ENCODE measurements around the gene NEURL1B.

The NEURL1B gene

DNA sequence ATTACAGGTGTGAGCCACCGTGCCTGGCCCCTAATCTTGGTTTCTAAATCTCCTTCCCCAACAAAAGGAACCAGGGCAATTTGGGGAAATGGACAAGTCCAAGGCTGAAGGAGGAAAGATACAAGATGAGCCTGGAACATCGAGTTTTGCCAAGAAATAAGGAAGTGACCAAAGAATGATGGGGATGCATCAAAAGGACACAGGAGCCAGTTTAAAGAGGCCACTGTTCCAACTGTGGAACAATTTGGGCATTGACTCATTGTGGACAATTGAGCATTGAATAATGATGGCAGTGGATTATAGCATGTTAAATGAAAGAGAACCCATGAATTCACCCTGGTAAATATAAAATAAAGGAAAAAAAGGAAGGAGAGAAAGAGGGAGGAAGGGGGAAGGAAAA lies 82.4 kb downstream of the NEURL1B start:
- no peak overlapping the region for H3K4me3 ChIP-seq (ENCODE audit: control insufficient read depth, low read depth, low read length)

DNA sequence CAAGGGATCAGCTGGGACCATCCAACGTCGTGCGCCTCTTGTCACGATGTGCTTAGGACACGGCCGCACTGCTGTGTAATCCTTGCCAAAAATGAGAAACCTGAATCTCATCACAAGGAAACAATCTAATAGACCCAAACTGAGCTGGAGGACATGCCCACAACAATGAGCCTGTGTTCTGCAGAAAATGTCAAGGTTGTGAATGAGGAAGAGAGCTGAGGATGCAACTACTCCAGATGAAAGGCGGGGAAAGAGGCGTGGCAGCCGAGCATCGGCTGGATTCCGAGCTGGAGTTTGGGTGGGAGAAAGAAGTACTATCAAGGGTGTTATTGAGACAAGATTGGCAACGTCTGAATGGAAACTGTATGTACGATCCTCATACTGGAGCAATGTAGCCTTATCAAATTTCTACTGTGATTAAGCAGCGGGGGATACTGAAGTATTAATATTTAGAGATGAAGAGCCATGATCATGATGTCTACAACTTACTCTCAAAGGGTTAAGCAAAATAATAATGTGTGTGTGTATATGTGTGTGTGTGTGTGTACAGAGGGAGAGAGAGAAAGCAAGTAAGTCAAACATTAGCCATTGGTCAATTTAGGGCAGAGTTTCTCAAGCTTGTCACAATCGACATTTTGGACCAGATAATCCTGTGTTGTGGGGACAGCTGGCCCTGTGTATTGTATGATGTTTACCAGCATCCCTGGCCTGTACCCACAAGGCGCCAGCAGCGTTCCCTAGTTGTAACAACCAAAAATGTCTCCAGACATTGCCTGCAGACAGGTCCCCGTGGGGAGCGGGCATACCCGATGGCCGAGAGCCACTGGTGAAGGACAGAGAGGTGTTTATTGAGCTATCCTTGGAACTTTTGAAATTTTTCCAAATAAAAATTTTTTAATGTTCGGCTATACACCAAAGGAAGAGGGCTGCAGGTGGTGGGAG lies 83.5 kb downstream of the NEURL1B start:
- TF ChIP-seq CTCF (conservative IDR thresholded peaks at IDR 0.05; ENCODE audit: control insufficient read depth, insufficient read depth, low read depth, low read length): no peak
- DNase-seq (ENCODE audit: low read depth): no peak
- H3K4me3 ChIP-seq (ENCODE audit: control insufficient read depth, low read depth, low read length): no peak overlapping the region

More for the DNA sequence above, 82.4 kb downstream of the NEURL1B start:
- no peak for TF ChIP-seq CTCF (conservative IDR thresholded peaks at IDR 0.05; ENCODE audit: control insufficient read depth, insufficient read depth, low read depth, low read length)
- no peak for DNase-seq (ENCODE audit: low read depth)

DNA sequence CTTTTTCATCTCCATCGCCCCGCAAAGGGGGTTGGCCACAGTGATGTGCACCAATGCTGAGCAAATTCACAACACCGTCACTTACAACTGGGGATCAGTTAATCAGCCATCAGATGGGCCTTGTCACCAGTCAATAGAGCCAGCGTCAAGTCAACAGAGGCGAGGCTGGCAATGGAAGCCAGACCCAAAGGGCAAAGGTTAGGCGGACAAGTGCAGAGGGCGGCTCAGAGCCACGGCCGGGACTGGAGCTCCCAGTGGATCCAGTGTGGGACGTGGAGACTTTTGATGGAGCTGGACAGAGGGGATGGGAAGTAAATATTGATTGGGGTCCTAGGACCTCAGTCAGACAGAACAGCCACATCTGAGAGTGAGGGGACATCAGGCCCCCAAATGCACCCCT lies 84.2 kb downstream of the NEURL1B start:
- DNase-seq (ENCODE audit: low read depth): no peak
- TF ChIP-seq CTCF (conservative IDR thresholded peaks at IDR 0.05; ENCODE audit: control insufficient read depth, insufficient read depth, low read depth, low read length): no peak
- H3K4me3 ChIP-seq (ENCODE audit: control insufficient read depth, low read depth, low read length): no peak overlapping the region

DNA sequence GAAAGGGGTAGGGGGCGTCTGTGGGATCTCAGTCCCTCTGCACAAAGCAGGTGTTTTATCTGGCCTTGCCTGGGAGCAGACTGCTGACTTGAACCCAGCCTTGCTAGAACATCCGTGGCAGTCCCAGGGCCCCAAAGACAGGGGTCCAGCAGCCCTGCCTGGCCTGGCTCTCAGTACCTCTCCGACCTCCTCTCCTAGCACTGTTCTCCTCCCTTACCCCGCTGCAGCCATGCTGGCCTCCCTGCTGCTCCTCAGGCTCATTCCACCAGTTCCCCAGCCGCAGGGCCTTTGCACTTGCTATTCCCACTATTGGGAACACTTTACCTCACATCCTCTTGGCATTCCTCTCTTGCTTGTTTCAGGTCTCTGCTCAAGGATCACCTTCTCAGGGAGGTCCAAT lies 84.7 kb downstream of the NEURL1B start:
- TF ChIP-seq CTCF (conservative IDR thresholded peaks at IDR 0.05; ENCODE audit: control insufficient read depth, insufficient read depth, low read depth, low read length): no peak
- no peak for DNase-seq (ENCODE audit: low read depth)
- no peak overlapping the region for H3K4me3 ChIP-seq (ENCODE audit: control insufficient read depth, low read depth, low read length)

DNA sequence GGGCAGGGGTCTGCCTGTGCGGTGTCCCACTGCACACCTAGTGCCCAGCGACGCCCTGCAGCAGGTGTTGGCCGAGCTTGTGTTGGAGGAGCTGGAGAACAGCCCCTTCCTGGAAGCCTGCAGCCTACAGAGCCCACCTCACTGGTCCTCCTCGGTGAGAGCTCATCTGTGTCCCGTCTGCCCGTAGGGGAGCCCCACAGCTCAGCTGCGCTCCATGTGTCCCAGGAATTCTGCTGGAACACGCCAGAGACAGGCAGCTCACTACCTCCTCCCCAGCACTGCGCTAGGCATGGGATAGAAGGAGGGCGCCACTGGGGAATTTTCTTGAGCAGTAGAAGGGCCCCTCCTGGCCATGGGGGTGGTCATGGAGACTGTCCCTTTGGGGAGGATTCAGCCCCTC lies 85.9 kb downstream of the NEURL1B start:
- no peak for DNase-seq (ENCODE audit: low read depth)
- TF ChIP-seq CTCF (conservative IDR thresholded peaks at IDR 0.05; ENCODE audit: control insufficient read depth, insufficient read depth, low read depth, low read length): no peak

GRCh38 chr5:172727551-172727950 lies 86.5 kb downstream of the NEURL1B start:
- no peak for TF ChIP-seq CTCF (conservative IDR thresholded peaks at IDR 0.05; ENCODE audit: control insufficient read depth, insufficient read depth, low read depth, low read length)
- DNase-seq (ENCODE audit: low read depth): no peak
- H3K4me3 ChIP-seq (ENCODE audit: control insufficient read depth, low read depth, low read length): no peak overlapping the region

More for the DNA sequence above, 85.9 kb downstream of the NEURL1B start:
- no peak overlapping the region for H3K4me3 ChIP-seq (ENCODE audit: control insufficient read depth, low read depth, low read length)
